PC-9 (cell line): ENCODE measurements around the gene RUNX2.

Source experiments
- EZH2 ChIP-seq: fragments of 200-600 bp; sonication (generic); IDR thresholded peaks from 2 replicates; pipeline ENCODE4 v1.8.0; 2017; ENCODE audit warnings: antibody characterized with exemption, low read depth
- TF ChIP-seq, protein P1 (sequence below): fragments of 200-600 bp; sonication (generic); conservative IDR thresholded peaks from 2 replicates; pipeline ENCODE4 v1.6.1; 2017; ENCODE audit warnings: mixed run types, antibody characterized with exemption, mild to moderate bottlenecking, moderate library complexity

DNA sequence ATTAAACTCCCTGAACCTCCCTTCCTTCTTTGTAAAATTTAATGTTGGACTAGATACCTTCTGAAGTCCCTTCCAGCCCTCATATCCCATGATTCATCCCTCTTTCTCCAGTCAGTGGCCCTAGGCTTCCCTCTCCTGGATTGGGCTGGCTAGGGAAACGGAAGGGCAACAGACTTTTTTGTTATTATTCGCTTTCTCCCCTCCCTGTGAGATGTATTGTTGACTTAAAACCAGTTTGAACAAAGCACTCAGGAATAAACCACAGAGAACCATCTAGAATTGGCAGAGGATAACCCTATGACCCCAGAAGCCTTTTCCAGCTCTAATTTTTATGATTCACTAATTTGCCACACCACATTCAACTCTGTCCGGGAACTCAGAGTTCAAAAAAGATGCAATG, 289.3 kb downstream of the RUNX2 start:
- TF ChIP-seq, protein P1, sequence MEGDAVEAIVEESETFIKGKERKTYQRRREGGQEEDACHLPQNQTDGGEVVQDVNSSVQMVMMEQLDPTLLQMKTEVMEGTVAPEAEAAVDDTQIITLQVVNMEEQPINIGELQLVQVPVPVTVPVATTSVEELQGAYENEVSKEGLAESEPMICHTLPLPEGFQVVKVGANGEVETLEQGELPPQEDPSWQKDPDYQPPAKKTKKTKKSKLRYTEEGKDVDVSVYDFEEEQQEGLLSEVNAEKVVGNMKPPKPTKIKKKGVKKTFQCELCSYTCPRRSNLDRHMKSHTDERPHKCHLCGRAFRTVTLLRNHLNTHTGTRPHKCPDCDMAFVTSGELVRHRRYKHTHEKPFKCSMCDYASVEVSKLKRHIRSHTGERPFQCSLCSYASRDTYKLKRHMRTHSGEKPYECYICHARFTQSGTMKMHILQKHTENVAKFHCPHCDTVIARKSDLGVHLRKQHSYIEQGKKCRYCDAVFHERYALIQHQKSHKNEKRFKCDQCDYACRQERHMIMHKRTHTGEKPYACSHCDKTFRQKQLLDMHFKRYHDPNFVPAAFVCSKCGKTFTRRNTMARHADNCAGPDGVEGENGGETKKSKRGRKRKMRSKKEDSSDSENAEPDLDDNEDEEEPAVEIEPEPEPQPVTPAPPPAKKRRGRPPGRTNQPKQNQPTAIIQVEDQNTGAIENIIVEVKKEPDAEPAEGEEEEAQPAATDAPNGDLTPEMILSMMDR: no peak
- TF ChIP-seq EZH2: no peak
